ENCODE data around the gene EEF1A2. TPM values are rescaled to one million over a fixed set of nuclear protein-coding genes. Genes with fewer than 3 reads are reported as not detected.

EEF1A2 gene
- total RNA-seq, 1 experiment from 2014 or later: 32.0 TPM

- H3K9me3 ChIP-seq: no peaks in the 10 kb centered on the region
- no peaks in the 10 kb centered on the region for H3K36me3 ChIP-seq (ENCODE audit: control insufficient read depth, insufficient read depth, low read length)
- Mint-ChIP-seq H3K4me1 (ENCODE audit: low read depth, unreplicated experiment) (peaks cover 22% of the 10 kb centered on the region), H3K36me3 (ENCODE audit: insufficient read depth, unreplicated experiment) (peaks cover 5% of the 10 kb centered on the region), H3K9me3 (ENCODE audit: unreplicated experiment) (no peaks in the 10 kb centered on the region), H3K27me3 (ENCODE audit: insufficient read depth, unreplicated experiment) (no peaks in the 10 kb centered on the region), H3K27ac (ENCODE audit: unreplicated experiment) (no peak overlapping the region), H3K4me3 (ENCODE audit: unreplicated experiment) (no peak overlapping the region)
- H3K27me3 ChIP-seq (replicated peaks; ENCODE audit: control insufficient read depth, insufficient read depth, low read length): no peaks in the 10 kb centered on the region
- intact Hi-C loops (cut with micrococcal nuclease; ENCODE audit: unreplicated experiment): no loop called here
- CTCF ChIA-PET: interaction anchor here (0.7 to 1.4 kb wide), 2 partner anchors 80 to 100 kb away, joined by 3 read pairs; no protein-coding TSS in a partner anchor
- TF ChIP-seq, protein P1, sequence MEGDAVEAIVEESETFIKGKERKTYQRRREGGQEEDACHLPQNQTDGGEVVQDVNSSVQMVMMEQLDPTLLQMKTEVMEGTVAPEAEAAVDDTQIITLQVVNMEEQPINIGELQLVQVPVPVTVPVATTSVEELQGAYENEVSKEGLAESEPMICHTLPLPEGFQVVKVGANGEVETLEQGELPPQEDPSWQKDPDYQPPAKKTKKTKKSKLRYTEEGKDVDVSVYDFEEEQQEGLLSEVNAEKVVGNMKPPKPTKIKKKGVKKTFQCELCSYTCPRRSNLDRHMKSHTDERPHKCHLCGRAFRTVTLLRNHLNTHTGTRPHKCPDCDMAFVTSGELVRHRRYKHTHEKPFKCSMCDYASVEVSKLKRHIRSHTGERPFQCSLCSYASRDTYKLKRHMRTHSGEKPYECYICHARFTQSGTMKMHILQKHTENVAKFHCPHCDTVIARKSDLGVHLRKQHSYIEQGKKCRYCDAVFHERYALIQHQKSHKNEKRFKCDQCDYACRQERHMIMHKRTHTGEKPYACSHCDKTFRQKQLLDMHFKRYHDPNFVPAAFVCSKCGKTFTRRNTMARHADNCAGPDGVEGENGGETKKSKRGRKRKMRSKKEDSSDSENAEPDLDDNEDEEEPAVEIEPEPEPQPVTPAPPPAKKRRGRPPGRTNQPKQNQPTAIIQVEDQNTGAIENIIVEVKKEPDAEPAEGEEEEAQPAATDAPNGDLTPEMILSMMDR (IDR thresholded peaks at IDR 0.05; ENCODE audit: insufficient read depth in 1 of 2, low read depth in 1 of 2, low read length in 1 of 2, severe bottlenecking in 1 of 2, unreplicated experiment in 1 of 2): no peak
- peaks cover 36% of the 10 kb centered on the region for H3K4me1 ChIP-seq
- no peak for DNase-seq
- no peak overlapping the region for H3K4me3 ChIP-seq (ENCODE audit: low read depth, low read length)
- BruUV-seq (replicated peaks): no TSS peak
- POLR2A ChIA-PET: no interaction called here
Measured at GRCh38 chr20:63541371-63541770, 42.5 kb upstream of the EEF1A2 start.

GRCh38 chr20:63540417-63541186 is 41.7 kb upstream of the EEF1A2 start:
- no TSS peak for BruUV-seq (replicated peaks)
- Histone ChIP-seq H3K4me3 (ENCODE audit: low read depth, low read length) (no peak overlapping the region), H3K4me1 (peaks cover 29% of the 10 kb centered on the region)

More at GRCh38 chr20:63540417-63541186, 41.7 kb upstream of the EEF1A2 start:
- Mint-ChIP-seq H3K36me3 (ENCODE audit: insufficient read depth, unreplicated experiment) (peaks cover 5% of the 10 kb centered on the region), H3K27ac (ENCODE audit: unreplicated experiment) (no peak overlapping the region), H3K4me3 (ENCODE audit: unreplicated experiment) (no peak overlapping the region), H3K27me3 (ENCODE audit: insufficient read depth, unreplicated experiment) (no peaks in the 10 kb centered on the region), H3K9me3 (ENCODE audit: unreplicated experiment) (no peaks in the 10 kb centered on the region), H3K4me1 (ENCODE audit: low read depth, unreplicated experiment) (peaks cover 21% of the 10 kb centered on the region)
- ChIA-PET CTCF (interaction anchor here (0.7 kb wide), 1 partner anchor 81 kb away, joined by 3 read pairs; no protein-coding TSS in a partner anchor), POLR2A (interaction anchor here (0.5 to 1.0 kb wide), 2 partner anchors 34 to 539 kb away, joined by 5 to 6 read pairs; partner anchors contain the start of genes HELZ2 and RGS19)
- DNase-seq: no peak
- Histone ChIP-seq H3K36me3 (ENCODE audit: control insufficient read depth, insufficient read depth, low read length) (no peaks in the 10 kb centered on the region), H3K9me3 (no peaks in the 10 kb centered on the region), H3K27me3 (replicated peaks; ENCODE audit: control insufficient read depth, insufficient read depth, low read length) (no peaks in the 10 kb centered on the region)
- intact Hi-C loops (cut with micrococcal nuclease; ENCODE audit: unreplicated experiment): no loop called here
- TF ChIP-seq, protein P1 (IDR thresholded peaks at IDR 0.05; ENCODE audit: insufficient read depth in 1 of 2, low read depth in 1 of 2, low read length in 1 of 2, severe bottlenecking in 1 of 2, unreplicated experiment in 1 of 2): no peak

Data from Caco-2 (cell line).